ENCODE measurements around the gene LSM4. TPM values are rescaled to one million over a fixed set of nuclear protein-coding genes. Genes with fewer than 3 reads are reported as not detected.

LSM4 gene
- total RNA-seq: 70.9 and 124 TPM in 2 replicates
- polyA plus RNA-seq: 50.9 and 97.2 TPM in 2 replicates
- polyA plus RNA-seq (2012): 80.5 and 169 TPM in 2 replicates
- polyA minus RNA-seq (ENCODE audit: low replicate concordance): 12.9 and 24.4 TPM in 2 replicates

GRCh38 chr19:18322759-18323460, at the start of gene LSM4:
TSS of gene LSM4 (minus strand) at chr19:18323076. CDS start at chr19:18323020, 56 bp downstream.
- Histone ChIP-seq H3K9ac (ENCODE audit: insufficient read depth, low read length) (peak within 1 kb of the TSS; percentile 81), H3K79me2 (ENCODE audit: control insufficient read depth, insufficient read depth, low read length) (peaks cover 38% of the 10 kb centered on the region), H3K27me3 (ENCODE audit: control insufficient read depth, insufficient read depth, low read length) (no peaks in the 10 kb centered on the region), H4K20me1 (ENCODE audit: control insufficient read depth, extremely low read depth, insufficient read depth, low read length) (no peaks in the 10 kb centered on the region), H3K4me1 (ENCODE audit: control insufficient read depth, extremely low read depth, insufficient read depth, low read length) (peaks cover 16% of the 10 kb centered on the region), H3K36me3 (ENCODE audit: control insufficient read depth, insufficient read depth, low read length) (peaks cover 4% of the 10 kb centered on the region), H3K4me2 (ENCODE audit: extremely low read depth, insufficient read depth, low read length) (peak within 1 kb of the TSS; percentile 90), H2AFZ (ENCODE audit: low read length) (peak within 1 kb of the TSS; percentile 42), H3K9me3 (ENCODE audit: control insufficient read depth, insufficient read depth, low read depth, low read length) (no peaks in the 10 kb centered on the region), H3K27ac (ENCODE audit: insufficient read depth, low read length) (peak within 1 kb of the TSS; percentile 82), H3K4me3 (replicated peaks in 1 of 4; ENCODE audit: control extremely low read depth in 1 of 4, insufficient read depth in 1 of 4, low read depth in 3 of 4, low read length in 4 of 4) (peak within 1 kb of the TSS; percentile 64 to 80 (median 76))
- peak; percentile 95 for DNase-seq (ENCODE audit: low read depth in 2 of 2)
- TF ChIP-seq CTCF (conservative IDR thresholded peaks at IDR 0.05 in 1 of 2, IDR thresholded peaks at IDR 0.05 in 1 of 2; ENCODE audit: low read depth in 1 of 2, low read length in 2 of 2): peak in 1 of 2 donors; percentile 30
- TF ChIP-seq EZH2 (IDR thresholded peaks at IDR 0.05; ENCODE audit: low read length, missing control alignments): no peak

DNA sequence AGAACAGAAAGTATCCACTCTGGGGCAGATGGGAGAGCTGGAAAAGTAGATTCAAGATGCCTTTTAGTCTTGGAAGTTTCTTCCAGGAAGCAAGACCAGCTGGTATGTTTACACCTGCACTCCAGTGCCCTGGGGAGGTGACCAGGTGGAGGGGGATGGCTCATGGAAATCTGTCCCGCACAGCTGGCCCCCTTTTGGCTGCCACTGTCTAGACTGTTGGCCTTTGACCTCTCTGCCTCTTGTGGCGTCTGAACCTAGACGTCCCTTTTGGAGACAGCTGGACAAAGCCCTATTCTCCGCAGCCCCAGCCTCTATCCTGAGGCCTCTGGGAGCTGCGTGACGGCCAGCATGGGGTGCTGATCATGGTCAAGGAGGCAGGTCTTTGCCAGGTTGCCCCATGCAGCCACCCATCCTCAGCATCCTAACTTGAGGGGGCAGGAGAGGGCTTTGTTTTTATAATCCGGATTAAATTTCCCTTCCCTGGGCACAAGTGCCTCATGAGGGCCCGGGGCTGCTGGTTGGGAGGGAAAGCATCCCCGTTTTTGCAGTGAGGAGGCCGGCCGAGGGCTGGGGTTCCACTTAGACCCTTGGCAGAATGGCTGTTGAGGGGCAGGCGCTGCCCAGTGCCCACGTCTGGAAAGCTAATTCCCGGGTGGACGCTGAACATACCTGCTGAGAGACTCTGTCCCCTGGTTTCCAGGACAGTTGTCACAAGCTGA, 45.8 kb upstream of the LSM4 start:
- Histone ChIP-seq H3K27ac (ENCODE audit: insufficient read depth, low read length) (no peak overlapping the region), H3K4me2 (ENCODE audit: extremely low read depth, insufficient read depth, low read length) (no peak overlapping the region)
- no peak for TF ChIP-seq EZH2 (IDR thresholded peaks at IDR 0.05; ENCODE audit: low read length, missing control alignments)
- no peak for TF ChIP-seq CTCF (conservative IDR thresholded peaks at IDR 0.05 in 1 of 2, IDR thresholded peaks at IDR 0.05 in 1 of 2; ENCODE audit: low read depth in 1 of 2, low read length in 2 of 2)

GRCh38 chr19:18366021-18366435, 43.2 kb upstream of the LSM4 start:
- Histone ChIP-seq H2AFZ (ENCODE audit: low read length) (no peak overlapping the region), H3K36me3 (ENCODE audit: control insufficient read depth, insufficient read depth, low read length) (no peaks in the 10 kb centered on the region), H3K27me3 (ENCODE audit: control insufficient read depth, insufficient read depth, low read length) (no peaks in the 10 kb centered on the region), H3K79me2 (ENCODE audit: control insufficient read depth, insufficient read depth, low read length) (no peaks in the 10 kb centered on the region), H3K9me3 (ENCODE audit: control insufficient read depth, insufficient read depth, low read depth, low read length) (no peaks in the 10 kb centered on the region), H3K9ac (ENCODE audit: insufficient read depth, low read length) (no peak overlapping the region), H3K4me1 (ENCODE audit: control insufficient read depth, extremely low read depth, insufficient read depth, low read length) (peaks cover 12% of the 10 kb centered on the region), H3K27ac (ENCODE audit: insufficient read depth, low read length) (peak overlapping the region; percentile 99), H3K4me3 (replicated peaks in 1 of 4; ENCODE audit: control extremely low read depth in 1 of 4, insufficient read depth in 1 of 4, low read depth in 3 of 4, low read length in 4 of 4) (no peak overlapping the region), H4K20me1 (ENCODE audit: control insufficient read depth, extremely low read depth, insufficient read depth, low read length) (no peaks in the 10 kb centered on the region), H3K4me2 (ENCODE audit: extremely low read depth, insufficient read depth, low read length) (no peak overlapping the region)
- DNase-seq (ENCODE audit: low read depth in 2 of 2): no peak
- TF ChIP-seq EZH2 (IDR thresholded peaks at IDR 0.05; ENCODE audit: low read length, missing control alignments): no peak
- TF ChIP-seq CTCF (conservative IDR thresholded peaks at IDR 0.05 in 1 of 2, IDR thresholded peaks at IDR 0.05 in 1 of 2; ENCODE audit: low read depth in 1 of 2, low read length in 2 of 2): no peak

More for the DNA sequence above, 45.8 kb upstream of the LSM4 start:
- H3K27me3 ChIP-seq (ENCODE audit: control insufficient read depth, insufficient read depth, low read length): no peaks in the 10 kb centered on the region
- H3K79me2 ChIP-seq (ENCODE audit: control insufficient read depth, insufficient read depth, low read length): no peaks in the 10 kb centered on the region
- H3K4me3 ChIP-seq (replicated peaks in 1 of 4; ENCODE audit: control extremely low read depth in 1 of 4, insufficient read depth in 1 of 4, low read depth in 3 of 4, low read length in 4 of 4): no peak overlapping the region
- no peak for DNase-seq (ENCODE audit: low read depth in 2 of 2)
- H4K20me1 ChIP-seq (ENCODE audit: control insufficient read depth, extremely low read depth, insufficient read depth, low read length): no peaks in the 10 kb centered on the region
- no peak overlapping the region for H3K9ac ChIP-seq (ENCODE audit: insufficient read depth, low read length)
- no peaks in the 10 kb centered on the region for H3K9me3 ChIP-seq (ENCODE audit: control insufficient read depth, insufficient read depth, low read depth, low read length)
- H3K4me1 ChIP-seq (ENCODE audit: control insufficient read depth, extremely low read depth, insufficient read depth, low read length): peaks cover 15% of the 10 kb centered on the region
- H3K36me3 ChIP-seq (ENCODE audit: control insufficient read depth, insufficient read depth, low read length): no peaks in the 10 kb centered on the region
- H2AFZ ChIP-seq (ENCODE audit: low read length): no peak overlapping the region

Measured in fibroblast of lung (primary cell).